HepG2 (cell line): Measurements from ENCODE around the gene PURB.

Source experiments
- ATF1 ChIP-seq: IDR thresholded peaks from 2 replicates; pipeline ENCODE4 v1.6.1; 2016; ENCODE audit warnings: mild to moderate bottlenecking, control low read depth
- EZH2 ChIP-seq: conservative IDR thresholded peaks from 2 replicates; pipeline ENCODE4 v1.6.1; 2012; ENCODE audit warnings: mild to moderate bottlenecking, low read depth, low read length, moderate library complexity
- FOXA3 ChIP-seq: IDR thresholded peaks from 2 replicates; pipeline ENCODE4 v1.6.1; 2016; ENCODE audit warnings: missing genetic modification reagents, missing compliant biosample characterization
- NR3C1 ChIP-seq: sonication (generic); formaldehyde crosslinking; IDR thresholded peaks from 2 replicates; pipeline ENCODE4 v1.4.0; 2020; ENCODE audit warnings: missing genetic modification reagents
- POLR2A ChIP-seq, 2 experiments: IDR thresholded peaks; 2 replicates each; pipeline ENCODE4 v1.6.1; 2011; ENCODE audit warnings: low read depth in 2 of 2, low read length in 2 of 2, mild to moderate bottlenecking in 1 of 2, moderate library complexity in 1 of 2; ENCODE audit not compliant: insufficient read depth in 1 of 2
- TCF12 ChIP-seq, 2 experiments: fragments of 450-650 bp in 1 of 2; sonication (generic) in 1 of 2; formaldehyde crosslinking in 1 of 2; IDR thresholded peaks; 2 replicates each; pipeline versions ENCODE4 v1.6.1 to v1.8.0; 2017 to 2022; ENCODE audit warnings: antibody characterized with exemption in 1 of 2, mild to moderate bottlenecking in 1 of 2, missing genetic modification reagents in 1 of 2, moderate library complexity in 1 of 2
- ZNF234 ChIP-seq: sonication (generic); formaldehyde crosslinking; conservative IDR thresholded peaks from 2 replicates; pipeline ENCODE4 v1.5.1; 2020; ENCODE audit warnings: mild to moderate bottlenecking, missing genetic modification reagents

- TF ChIP-seq EZH2 (no peak), NR3C1 (CRISPR knock-in tag) (no peak), POLR2A (IDR thresholded peaks at IDR 0.05; ENCODE audit: insufficient read depth in 1 of 2, low read depth in 2 of 2, low read length in 2 of 2) (no peak), ATF1 (CRISPR knock-in tag) (no peak), FOXA3 (CRISPR knock-in tag) (no peak), TCF12 (IDR thresholded peaks at IDR 0.05) (no peak), TCF12 (CRISPR knock-in tag; IDR thresholded peaks at IDR 0.05) (no peak), ZNF234 (CRISPR knock-in tag) (no peak)
Measured at GRCh38 chr7:44854644-44855364, 30.5 kb downstream of the PURB start.
